CD4-positive, alpha-beta T cell treated with Interferon gamma for 1 hour (primary cell): ENCODE measurements around the gene NCK1.

Experiments used
- DNase-seq: peaks from one replicate; pipeline ENCODE4 v3.0.0-alpha.2; 2020

Gene NCK1

DNA sequence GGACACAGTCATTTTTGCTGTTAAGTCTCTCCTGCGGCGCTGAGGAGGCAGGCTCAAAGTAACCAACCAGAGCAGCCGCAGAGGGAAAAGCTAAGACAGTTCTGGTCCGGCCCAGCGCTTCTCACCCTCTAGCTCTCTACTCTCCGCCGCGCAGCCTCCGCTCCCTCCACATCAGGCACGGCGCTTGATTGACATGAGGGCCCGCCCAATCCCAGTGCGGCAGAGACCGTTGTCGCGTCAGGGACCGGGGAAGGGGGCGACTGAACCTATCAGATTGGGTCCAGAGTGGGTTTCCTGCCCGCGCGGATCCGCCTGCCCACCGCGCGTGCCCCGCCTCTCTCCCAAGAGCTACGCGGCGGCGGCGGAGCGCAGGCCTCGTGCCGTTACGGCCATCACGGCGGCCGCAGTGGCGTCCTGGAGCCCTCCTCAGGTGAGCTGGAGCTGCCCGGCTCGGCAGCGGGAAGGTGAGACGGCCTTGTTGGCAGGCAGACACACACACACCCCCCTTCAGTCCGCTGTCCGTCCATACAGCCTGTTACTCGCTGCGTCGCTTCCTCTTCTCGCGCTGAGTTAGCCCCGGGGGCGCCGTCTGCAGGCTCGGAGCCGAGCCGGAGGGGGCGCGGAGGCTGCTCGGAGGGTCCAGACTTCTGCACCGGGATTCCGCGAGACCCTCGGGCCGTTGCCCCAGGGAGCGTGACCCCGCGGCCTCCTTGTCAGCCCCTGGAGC, at the start of gene NCK1:
Gene NCK1 (plus strand): TSS at position 319 of the 727 bp plus-strand sequence. CDS start 65,794 bp downstream, outside the sequence.
- DNase-seq: peak; percentile 97

DNA sequence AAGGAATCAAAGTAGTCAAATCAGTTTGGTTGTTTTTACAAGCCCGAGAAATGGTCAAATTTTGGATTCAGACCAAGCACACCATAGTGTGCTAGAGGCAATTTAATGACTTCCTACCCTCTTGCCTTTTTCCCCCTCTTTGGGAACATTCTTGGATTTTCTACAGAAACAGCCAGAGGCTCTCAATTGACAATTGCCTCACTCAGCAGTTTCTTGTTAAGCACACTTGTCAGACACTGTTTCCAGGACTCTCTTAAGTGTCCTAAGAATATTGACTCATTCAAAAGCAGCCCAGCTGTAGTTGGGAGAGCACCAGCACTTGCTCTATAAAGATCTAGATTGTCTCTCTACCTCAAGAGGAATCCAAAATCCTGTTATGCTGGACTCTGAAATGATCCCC, 44.6 kb upstream of the NCK1 start:
- DNase-seq: no peak

DNA sequence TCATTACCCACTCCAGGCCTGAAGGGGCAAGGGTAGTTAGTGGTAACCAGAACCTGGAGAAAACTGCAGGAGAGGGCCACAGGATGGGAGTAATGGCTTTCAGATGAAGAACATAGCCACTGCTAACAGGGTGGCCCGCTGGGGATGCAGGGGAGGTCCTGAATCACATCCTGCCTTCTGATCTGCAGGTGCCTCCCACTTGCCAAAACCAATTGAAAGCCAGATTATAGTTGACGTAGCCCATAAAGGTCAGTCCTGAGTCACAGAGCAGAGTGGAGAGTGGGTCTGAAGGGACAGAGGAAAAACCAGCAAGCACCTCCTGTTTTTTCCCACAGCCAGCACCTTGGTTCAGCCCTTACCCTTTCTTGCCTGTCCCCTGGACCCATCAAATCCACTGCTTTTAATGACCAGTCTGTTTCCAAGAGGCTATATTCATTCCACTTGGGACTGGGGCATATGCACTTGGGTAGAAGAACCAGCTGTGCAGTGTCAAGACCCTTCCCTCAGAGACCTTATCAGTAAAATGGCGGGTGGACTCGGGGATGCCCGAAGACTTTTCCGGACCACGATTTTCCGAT, 43.7 kb upstream of the NCK1 start:
- peak; percentile 9 for DNase-seq

GRCh38 chr3:136818769-136819391, 43.1 kb upstream of the NCK1 start, which contains the start of gene SLC35G2:
Gene SLC35G2 (plus strand): TSS chr3:136819126. CDS start chr3:136854461, 35,335 bp downstream.
- peak; percentile 8 for DNase-seq

DNA sequence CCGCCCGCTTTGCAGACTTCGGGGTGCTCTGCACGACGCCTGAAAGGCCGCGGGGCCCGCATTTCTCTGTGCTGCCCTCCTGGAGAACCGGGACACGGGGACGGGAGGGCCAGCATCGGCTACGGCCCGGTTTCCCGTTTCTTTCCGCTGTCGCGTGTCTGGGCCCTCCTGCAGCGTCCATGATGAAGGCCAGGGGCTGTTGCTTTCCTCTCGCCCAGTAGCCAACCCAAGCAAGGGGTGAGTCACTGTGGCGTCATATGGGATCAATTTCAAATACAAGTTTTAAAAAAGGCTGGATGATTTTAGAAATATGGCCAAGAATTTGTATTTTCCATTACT, 42.6 kb upstream of the NCK1 start:
- DNase-seq: no peak

DNA sequence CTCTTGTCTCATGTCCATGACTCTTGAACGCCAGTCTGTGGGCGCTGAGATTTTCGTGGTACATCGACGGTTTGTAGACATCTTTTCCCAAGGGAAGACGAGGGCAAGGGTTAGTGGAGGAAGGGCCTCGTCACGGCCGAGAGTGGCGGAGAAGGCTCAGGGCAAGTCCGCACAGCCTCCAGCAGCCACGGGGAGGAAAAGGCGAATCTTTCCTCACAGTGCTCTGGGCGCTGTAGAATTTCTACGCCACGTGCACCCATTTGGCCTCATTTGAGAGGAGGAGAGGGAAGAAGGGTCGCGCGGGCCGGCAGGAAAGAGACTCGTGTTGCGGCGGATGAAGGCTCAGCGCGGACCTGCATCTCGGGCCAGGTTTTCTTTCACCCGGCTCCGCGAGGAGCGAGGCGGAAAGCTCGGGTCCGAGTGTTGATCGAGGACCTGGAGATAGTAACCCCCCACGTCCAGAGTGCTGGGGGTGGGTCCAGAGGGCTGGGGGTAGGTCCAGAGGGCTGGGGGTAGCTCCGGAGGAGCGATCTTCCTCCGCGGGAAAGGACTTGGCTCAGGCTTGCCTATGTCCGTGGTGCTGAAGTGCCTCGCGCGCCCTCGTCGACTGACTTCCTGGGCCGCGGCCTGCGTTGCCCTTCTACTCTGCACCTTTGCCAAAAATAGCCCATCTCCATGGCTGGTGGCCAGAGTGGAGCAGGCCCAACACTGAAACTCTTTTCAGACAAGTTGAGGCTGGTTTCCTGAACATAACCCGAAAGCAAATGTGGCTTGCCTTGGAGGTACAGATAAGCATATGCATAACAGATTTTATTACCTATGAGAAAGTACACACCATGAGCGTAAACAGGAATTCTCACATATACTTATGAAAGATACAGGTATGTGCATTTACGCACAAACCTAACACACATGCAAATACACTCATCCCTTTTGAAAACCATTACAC, 42.0 kb upstream of the NCK1 start:
- DNase-seq: peak; percentile 17

GRCh38 chr3:136831461-136831860, 30.5 kb upstream of the NCK1 start:
- no peak for DNase-seq

GRCh38 chr3:136835089-136835812, 26.8 kb upstream of the NCK1 start:
- no peak for DNase-seq

DNA sequence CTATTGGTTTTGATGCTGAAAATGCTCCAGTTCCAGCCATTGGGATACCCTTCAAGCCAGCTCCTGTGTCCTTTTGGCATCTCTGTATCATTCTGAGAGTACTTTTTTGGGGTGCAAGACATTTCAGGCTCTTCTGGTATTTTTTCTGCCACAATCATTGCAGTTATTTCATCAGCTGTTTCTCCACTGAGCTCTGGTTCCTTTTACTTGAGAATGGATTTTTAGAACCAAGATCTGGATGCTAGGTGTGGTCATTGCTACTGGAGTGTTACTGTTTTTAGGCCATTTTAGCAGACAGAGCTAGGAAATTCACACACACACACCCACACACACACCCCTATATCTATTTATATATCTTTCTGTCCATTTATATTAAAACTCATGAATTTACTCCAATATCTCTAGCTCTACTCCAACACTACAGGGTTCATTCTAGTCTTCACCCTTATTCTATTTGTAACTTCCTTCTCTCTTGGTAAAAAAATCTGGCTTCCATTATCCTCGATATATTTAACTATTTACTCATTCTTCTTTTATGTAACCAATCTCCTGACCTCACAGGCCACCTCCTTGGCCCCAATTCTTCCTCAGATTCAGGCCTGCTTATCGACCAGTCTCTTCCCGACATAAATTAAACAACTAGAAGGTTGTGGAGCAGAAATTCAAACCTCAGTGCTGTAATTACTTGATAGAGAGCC, 26.0 kb upstream of the NCK1 start:
- no peak for DNase-seq

GRCh38 chr3:136836511-136837156, 25.4 kb upstream of the NCK1 start:
- DNase-seq: no peak

GRCh38 chr3:136838641-136839555, 23.1 kb upstream of the NCK1 start:
- DNase-seq: no peak

DNA sequence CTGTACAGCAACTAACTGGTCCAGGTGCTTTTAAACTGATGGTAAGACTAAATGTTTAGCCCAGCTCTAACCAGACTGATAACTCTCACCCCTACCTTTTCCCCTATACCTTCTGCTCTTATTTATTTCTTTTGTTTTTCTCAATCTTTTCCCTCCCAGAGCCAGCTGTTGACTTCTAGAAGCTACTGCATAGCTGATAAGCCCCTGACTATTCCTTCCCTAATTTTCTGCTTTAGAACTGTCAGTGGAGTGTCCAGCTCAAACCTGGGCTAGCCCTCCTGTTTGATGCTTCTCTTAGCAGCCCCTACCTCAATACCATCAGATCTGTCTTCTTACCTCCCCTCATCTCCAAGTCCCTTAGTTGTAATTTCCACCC, 22.5 kb upstream of the NCK1 start:
- DNase-seq: no peak

DNA sequence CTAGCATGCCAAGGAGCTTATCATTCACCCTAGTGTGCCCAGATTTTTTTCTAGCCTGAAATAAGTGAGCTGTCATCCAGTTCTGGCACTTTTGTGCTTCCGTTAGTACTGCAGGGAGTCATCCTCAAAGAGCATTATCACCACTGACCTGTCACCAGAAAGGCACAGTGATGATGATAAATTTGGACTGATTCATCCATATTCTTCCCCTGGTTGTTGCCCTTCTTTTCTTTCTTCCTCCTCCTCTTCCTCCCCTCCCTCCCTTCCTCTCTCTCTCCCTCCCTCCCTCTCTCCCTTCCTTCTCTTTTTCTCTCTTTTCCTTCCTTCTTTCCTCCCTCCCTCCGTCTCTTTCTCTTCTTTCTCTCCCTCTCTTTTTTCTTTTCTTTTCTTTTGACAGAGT, 21.8 kb upstream of the NCK1 start:
- no peak for DNase-seq

- DNase-seq: no peak
These were observed 19.7 kb upstream of the NCK1 start for GRCh38 chr3:136842294-136842693.

DNA sequence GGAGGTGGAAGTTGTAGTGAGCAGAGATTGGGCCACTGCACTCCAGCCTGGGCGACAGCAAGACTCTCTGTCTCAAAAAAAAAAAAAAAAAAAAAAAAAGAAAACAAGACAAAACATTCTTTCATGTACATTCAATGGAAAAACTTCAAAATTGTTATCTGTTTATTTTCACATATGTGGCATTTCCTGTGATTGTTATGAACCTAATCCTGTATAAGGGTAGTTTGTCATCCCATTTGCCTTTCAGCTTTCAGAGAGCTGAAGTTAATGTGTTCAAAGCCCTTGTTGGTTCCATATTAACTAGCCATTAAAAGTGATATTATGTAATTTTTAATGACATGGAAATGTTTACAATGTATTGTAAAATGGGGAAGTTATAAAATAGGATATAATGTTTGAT, 17.3 kb upstream of the NCK1 start:
- DNase-seq: no peak

GRCh38 chr3:136852180-136852579, 9.8 kb upstream of the NCK1 start:
- DNase-seq: no peak

DNA sequence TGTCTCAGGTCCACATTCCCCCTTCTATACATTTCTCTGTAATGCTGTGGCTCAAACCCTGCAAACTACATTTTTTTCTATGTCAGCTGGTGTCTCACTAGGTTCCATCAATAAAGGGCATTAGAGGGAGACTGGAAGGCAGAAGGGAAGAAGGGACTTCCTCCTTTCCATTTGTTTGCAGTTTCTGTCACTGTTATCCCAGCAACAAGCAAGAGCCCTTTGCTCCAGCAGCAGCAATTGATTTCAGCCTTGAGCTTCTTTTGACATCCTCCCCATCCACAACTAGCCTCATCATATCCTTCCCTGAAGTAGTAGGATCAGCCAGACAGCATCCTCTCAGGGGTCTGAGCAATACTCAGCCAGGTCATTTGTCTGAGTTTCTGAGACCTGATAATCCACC, 5.3 kb upstream of the NCK1 start:
- no peak for DNase-seq

DNA sequence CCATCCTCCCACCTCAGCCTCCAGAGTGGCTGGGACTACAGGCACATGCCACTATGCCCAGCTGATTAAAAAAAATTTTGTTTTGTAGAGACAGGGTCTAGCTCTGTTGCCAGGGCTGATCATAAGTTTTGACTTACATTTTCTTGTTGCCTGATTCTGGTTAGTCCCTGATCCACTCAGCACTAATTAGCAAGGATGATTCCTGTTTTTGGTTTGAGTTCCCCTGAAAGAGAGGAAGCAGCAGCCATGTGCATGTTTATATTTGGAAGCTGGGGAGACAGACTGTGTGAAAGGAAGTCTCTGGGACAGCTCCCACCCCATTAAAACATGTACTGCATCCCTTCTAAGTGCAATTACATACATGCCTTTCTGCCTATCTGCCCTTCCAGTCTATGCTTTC, 3.6 kb upstream of the NCK1 start:
- no peak for DNase-seq

GRCh38 chr3:136860541-136860940, 1.5 kb upstream of the NCK1 start:
- DNase-seq: no peak

GRCh38 chr3:136862617-136863322, 762 bp downstream of the NCK1 start:
- peak; percentile 40 for DNase-seq
